ENCODE data around the gene PRKN. TPM values are rescaled to one million over a fixed set of nuclear protein-coding genes. Genes with fewer than 3 reads are reported as not detected.

PRKN gene
- total and polyA plus RNA-seq, 9 of the 15 experiments (the other 6 are each of a cell fraction or from before 2014, with no cell fraction given) = 0.03 to 0.96 (median 0.15) TPM; not detected in 2

- peak overlapping the region in 1 of 2 experiments; percentile 70; a peak in 2 of 4 replicates for H3K9ac ChIP-seq (ENCODE audit: insufficient read depth in 1 of 2, low read depth in 2 of 2, low read length in 2 of 2)
- H3K27ac ChIP-seq (ENCODE audit: extremely low read depth, low read depth, low read length) = no peak overlapping the region
- no peaks in the 10 kb centered on the region for H3K36me3 ChIP-seq (ENCODE audit: control insufficient read depth, insufficient read depth, low read length)
- in situ Hi-C loops (cut with MboI) (no loop called here), intact Hi-C loops (cut with micrococcal nuclease) (no loop called here)
- peaks cover 31 to 62% of the 10 kb centered on the region in 2 experiments; a peak in 4 of 5 replicates for H3K27me3 ChIP-seq (ENCODE audit: control insufficient read depth in 2 of 2, insufficient read depth in 2 of 2, low read length in 2 of 2)
- H2AFZ ChIP-seq (ENCODE audit: low read depth, low read length) = peak overlapping the region; percentile 52; the same call in 1 of the 2 replicates
- H3K4me3 ChIP-seq = no peak overlapping the region
- peaks cover 11% of the 10 kb centered on the region for H3K9me3 ChIP-seq (replicated peaks; ENCODE audit: control insufficient read depth, insufficient read depth, low read depth, low read length)
- peaks cover 6 to 8% of the 10 kb centered on the region in 2 experiments; a peak in 4 of 5 replicates for H3K4me1 ChIP-seq (replicated peaks in 1 of 2; ENCODE audit: control insufficient read depth in 2 of 2, insufficient read depth in 2 of 2, low read length in 2 of 2)
- ATAC-seq (peak; percentile 28; the same call in 1 of the 3 replicates), DNase-seq (ENCODE audit: extremely low read depth in 1 of 4, low spot score in 3 of 4) (no peak), FAIRE-seq (no peak)
- H4K20me1 ChIP-seq (replicated peaks; ENCODE audit: control insufficient read depth, insufficient read depth, low read length) = no peaks in the 10 kb centered on the region
- CTCF ChIA-PET (ENCODE audit: low intra/inter-chr PET ratio) = no interaction called here
- no peak for TF ChIP-seq POLR2B (IDR thresholded peaks at IDR 0.05; ENCODE audit: low read depth, partially characterized antibody)
- 0 out of 2 replicates have a peak, but pooled peaks have one; percentile 30 for TF ChIP-seq FOSL1 (tag; conservative IDR thresholded peaks at IDR 0.05)
- WGBS (ENCODE audit: insufficient coverage, low coverage, missing lambda C conversion rate) = 1% methylated on average over 17 of the region's 17 CpGs
- POLR2A ChIA-PET = interaction anchor here (0.5 to 0.7 kb wide), 2 partner anchors 28 to 682 kb away, joined by 3 read pairs; no protein-coding TSS in a partner anchor
- peak overlapping the region; percentile 39; the same call in 1 of the 2 replicates for H3K4me2 ChIP-seq (ENCODE audit: insufficient read depth, low read length)
- no peaks in the 10 kb centered on the region for H3K9me1 ChIP-seq (ENCODE audit: control insufficient read depth, insufficient read depth, low read length)
- H3K79me2 ChIP-seq (ENCODE audit: control insufficient read depth, insufficient read depth, low read length) = no peaks in the 10 kb centered on the region
- BruUV-seq (replicated peaks) = no TSS peak
Measured at GRCh38 chr6:161415302-161415855, 1312.2 kb downstream of the PRKN start.

GRCh38 chr6:161414707-161415106 lies 1312.9 kb downstream of the PRKN start:
- ATAC-seq (no peak), DNase-seq (ENCODE audit: extremely low read depth in 1 of 4, low spot score in 3 of 4) (no peak), FAIRE-seq (no peak)
- BruUV-seq (replicated peaks) = no TSS peak
- Histone ChIP-seq H3K9ac (ENCODE audit: insufficient read depth in 1 of 2, low read depth in 2 of 2, low read length in 2 of 2) (no peak overlapping the region), H3K9me1 (ENCODE audit: control insufficient read depth, insufficient read depth, low read length) (no peaks in the 10 kb centered on the region), H2AFZ (ENCODE audit: low read depth, low read length) (no peak overlapping the region; the same call in 1 of the 2 replicates), H4K20me1 (replicated peaks; ENCODE audit: control insufficient read depth, insufficient read depth, low read length) (no peaks in the 10 kb centered on the region), H3K36me3 (ENCODE audit: control insufficient read depth, insufficient read depth, low read length) (no peaks in the 10 kb centered on the region), H3K79me2 (ENCODE audit: control insufficient read depth, insufficient read depth, low read length) (no peaks in the 10 kb centered on the region), H3K9me3 (replicated peaks; ENCODE audit: control insufficient read depth, insufficient read depth, low read depth, low read length) (peaks cover 11% of the 10 kb centered on the region), H3K4me1 (replicated peaks in 1 of 2; ENCODE audit: control insufficient read depth in 2 of 2, insufficient read depth in 2 of 2, low read length in 2 of 2) (peaks cover 6 to 8% of the 10 kb centered on the region in 2 experiments; a peak in 4 of 5 replicates), H3K4me2 (ENCODE audit: insufficient read depth, low read length) (no peak overlapping the region), H3K27ac (ENCODE audit: extremely low read depth, low read depth, low read length) (no peak overlapping the region), H3K4me3 (no peak overlapping the region), H3K27me3 (ENCODE audit: control insufficient read depth in 2 of 2, insufficient read depth in 2 of 2, low read length in 2 of 2) (peaks cover 31 to 59% of the 10 kb centered on the region in 2 experiments; a peak in 4 of 5 replicates)
- intact Hi-C loops (cut with micrococcal nuclease) (no loop called here), in situ Hi-C loops (cut with MboI) (no loop called here)
- ChIA-PET POLR2A (interaction anchor here (0.5 kb wide), 1 partner anchor 682 kb away, joined by 3 read pairs; no protein-coding TSS in a partner anchor), CTCF (ENCODE audit: low intra/inter-chr PET ratio) (no interaction called here)
- WGBS (ENCODE audit: insufficient coverage, low coverage, missing lambda C conversion rate) = 0% methylated on average over 9 of the region's 9 CpGs
- TF ChIP-seq CREB1 (IDR thresholded peaks at IDR 0.05) (no peak), CREB1 (CRISPR knock-in tag; IDR thresholded peaks at IDR 0.05) (no peak), ZNF24 (IDR thresholded peaks at IDR 0.05) (no peak), ATF4 (CRISPR knock-in tag; IDR thresholded peaks at IDR 0.05) (no peak), ZNF253 (CRISPR knock-in tag; conservative IDR thresholded peaks at IDR 0.05) (no peak), AFF4 (CRISPR knock-in tag; IDR thresholded peaks at IDR 0.05) (no peak), SMARCA4 (IDR thresholded peaks at IDR 0.05) (no peak), HDAC3 (IDR thresholded peaks at IDR 0.05; ENCODE audit: borderline replicate concordance, partially characterized antibody) (no peak), SIX5 (IDR thresholded peaks at IDR 0.05; ENCODE audit: borderline replicate concordance in 1 of 2, insufficient read depth in 1 of 2, low read depth in 1 of 2, low read length in 2 of 2) (no peak)
